Left lobe of liver (tissue), 2 donors: ENCODE data around the gene CPLX1. TPM values are rescaled to one million over a fixed set of nuclear protein-coding genes. Genes with fewer than 3 reads are reported as not detected.
A peak's percentile ranks its signal among the peaks of the same experiment; 100 is the strongest.
"Not testable (repeated sequence)": the region's sequence is repeated elsewhere in the genome, so short reads cannot be mapped to it uniquely, and the experiment has no call there.

Experiments used
- ATAC-seq: fragments of 200-7000 bp; cut with Tn5 transposase; one replicate; pipeline ENCODE4 v1.9.1; 2020; ENCODE audit warnings: mild to moderate bottlenecking, moderate library complexity
- DNase-seq: peaks from one replicate; pipeline ENCODE4 v3.0.0-alpha.2; 2020; ENCODE audit warnings: low spot score
- total RNA-seq: library from RNA; stranded (reverse); gene quantifications from one replicate; pipeline ENCODE4 v1.2.1, GENCODE V29; 2021
- donor health status: DM: no; HTN: no; CAD: no; lungs with moderate emphysema.
- donor health status: DM: no; HTN: yes; CAD: no.

Gene CPLX1
- total RNA-seq, 1 donor from 2014 or later, result 1.5 TPM

DNA sequence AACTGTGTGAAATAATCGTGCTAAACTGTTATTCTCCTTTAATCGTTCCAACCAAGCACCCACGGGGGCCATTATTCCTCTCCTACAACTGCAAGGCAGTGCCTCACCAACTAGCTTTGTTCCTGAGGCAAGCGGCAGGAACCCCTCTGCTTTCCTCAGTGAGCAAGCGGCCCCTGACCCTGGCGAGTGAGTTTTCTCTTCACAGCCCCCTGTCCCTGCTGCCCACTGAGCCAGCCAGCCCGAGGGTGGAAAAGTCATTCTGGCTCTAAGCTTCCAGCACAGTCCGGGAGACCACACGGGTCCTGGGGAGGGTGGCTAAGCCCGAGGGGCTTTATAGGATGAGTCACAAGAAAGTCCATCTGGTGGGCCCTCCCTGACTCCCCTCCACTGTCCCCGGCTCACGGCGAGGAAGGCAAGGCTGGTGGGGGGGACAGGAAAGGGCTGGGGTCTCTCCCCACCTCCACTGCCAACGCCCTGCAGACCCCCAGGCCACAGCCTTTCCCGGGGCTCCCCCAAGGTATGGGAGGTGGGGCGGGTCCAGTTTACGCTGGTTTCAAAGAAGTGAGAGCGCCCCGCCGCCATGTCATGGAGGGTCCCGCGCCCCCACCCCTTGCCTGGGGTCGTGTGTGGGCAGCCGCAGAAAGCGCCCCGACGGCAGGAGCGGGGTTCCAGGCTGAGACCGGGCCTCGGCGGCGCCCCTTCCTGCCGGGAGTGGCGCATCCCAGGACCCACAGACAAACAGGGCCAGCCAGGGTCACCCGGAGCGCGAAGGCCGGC, 45.0 kb downstream of the CPLX1 start:
- ATAC-seq (no peak), DNase-seq (no peak)

DNA sequence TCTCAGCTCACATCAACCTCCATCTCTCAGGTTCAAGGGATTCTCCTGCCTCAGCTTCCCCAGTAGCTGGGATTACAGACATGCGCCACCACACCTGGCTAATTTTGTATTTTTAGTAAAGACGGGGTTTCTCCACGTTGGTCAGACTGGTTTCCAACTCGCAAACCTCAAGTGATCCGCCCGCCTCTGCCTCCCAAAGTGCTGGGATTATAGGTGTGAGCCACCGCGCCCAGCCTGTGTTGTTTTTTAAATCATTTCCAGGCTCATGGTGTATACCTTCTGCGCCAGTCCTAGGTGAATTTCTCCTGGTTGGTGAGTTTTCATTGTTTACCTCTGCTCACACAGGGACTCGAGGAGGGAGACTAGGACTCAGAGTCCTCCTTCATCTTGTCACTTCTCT, 45.7 kb downstream of the CPLX1 start:
- DNase-seq, ATAC-seq: not testable (repeated sequence)

GRCh38 chr4:779555-779954, 46.4 kb downstream of the CPLX1 start:
- ATAC-seq, result no peak
- DNase-seq, result no peak

DNA sequence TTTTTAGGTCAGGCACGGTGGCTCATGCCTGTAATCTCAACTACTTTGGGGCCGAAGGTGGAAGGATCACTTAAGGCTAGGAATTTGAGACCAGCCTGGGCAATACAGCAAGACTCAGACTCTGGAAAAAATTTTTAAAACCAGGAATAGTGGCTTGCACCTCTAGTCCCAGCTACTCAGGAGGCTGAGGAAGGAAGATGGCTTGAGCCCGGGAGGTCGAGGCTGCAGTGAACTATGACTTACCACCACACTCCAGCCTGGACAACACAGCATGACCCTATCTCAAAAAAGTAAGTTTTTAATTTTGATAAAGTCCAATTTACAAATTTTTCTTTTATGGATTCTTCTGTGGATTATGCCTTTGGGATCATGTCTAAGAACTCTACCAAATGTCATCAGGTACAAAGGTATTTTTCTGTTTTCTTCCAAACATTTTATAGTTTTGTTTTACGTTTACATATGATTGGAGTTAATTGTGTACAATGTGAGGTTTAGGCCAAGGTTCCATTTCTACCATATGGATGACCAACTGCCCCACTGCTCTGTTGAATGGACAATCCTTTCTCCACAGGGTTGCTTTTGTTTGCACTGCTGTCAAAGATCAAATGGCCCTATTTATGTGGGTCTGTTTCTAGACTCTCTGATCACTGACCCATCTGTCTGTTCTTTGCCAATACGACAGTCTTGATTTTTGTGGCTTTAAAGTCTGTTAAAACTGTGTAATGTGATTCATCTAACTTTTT, 48.2 kb downstream of the CPLX1 start:
- DNase-seq (no peak), ATAC-seq (no peak)

DNA sequence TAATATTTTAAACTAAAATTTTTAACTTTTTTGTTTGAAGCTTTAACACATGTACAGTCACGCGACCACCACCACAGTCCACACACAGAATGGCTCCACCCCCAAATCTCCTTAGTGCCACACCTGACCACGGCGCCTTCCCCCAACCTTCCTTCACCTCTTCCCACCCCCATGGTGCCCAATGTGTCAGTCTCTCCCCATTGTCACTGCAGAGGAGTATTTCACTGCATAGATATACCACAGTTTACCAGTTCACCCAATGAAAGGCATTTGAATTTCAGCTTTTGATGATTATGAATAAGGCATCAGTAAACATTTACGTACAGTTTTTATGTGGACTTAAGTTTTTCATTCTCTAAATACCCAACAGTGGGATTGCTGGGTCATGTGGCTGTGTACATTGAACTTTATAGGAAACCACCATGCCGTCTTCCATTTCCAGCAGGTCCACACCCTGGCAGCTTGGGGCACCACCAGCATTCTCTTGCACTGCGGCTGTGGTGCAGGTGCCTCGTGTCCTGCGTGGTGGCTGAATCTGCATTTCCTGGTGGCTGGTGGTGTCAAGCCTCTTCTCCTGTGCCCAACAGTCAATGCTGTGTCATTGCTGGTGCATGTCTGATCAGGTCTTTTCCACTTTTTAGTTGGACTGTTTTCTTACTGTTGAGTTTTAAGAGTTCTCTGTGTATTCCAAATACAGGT, 49.0 kb downstream of the CPLX1 start:
- DNase-seq (no peak), ATAC-seq (no peak)

DNA sequence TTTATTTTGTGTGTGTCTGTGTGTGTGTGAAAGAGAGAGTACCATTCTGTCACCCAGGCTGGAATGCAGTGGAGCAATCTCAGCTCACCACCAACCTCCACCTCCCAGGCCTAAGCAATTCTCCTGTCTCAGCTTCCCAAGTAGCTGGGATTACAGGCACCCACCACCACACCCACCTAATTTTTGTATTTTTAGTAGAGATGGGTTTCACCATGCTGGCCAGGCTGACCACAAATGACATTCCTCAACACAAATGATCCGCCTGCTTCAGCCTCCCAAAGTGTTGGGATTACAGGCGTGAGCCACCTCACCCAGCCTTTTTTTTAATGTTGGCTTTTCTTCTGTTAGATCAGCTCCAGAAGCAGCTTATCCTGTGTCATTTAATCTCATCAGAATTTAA, 50.4 kb downstream of the CPLX1 start:
- not testable (repeated sequence) for DNase-seq, ATAC-seq

- not testable (repeated sequence) for ATAC-seq, DNase-seq
Observed at GRCh38 chr4:774419-775092, 51.4 kb downstream of the CPLX1 start.

- peak; percentile 18 for ATAC-seq
- DNase-seq, result no peak
Observed at GRCh38 chr4:773214-773613, 52.7 kb downstream of the CPLX1 start.

DNA sequence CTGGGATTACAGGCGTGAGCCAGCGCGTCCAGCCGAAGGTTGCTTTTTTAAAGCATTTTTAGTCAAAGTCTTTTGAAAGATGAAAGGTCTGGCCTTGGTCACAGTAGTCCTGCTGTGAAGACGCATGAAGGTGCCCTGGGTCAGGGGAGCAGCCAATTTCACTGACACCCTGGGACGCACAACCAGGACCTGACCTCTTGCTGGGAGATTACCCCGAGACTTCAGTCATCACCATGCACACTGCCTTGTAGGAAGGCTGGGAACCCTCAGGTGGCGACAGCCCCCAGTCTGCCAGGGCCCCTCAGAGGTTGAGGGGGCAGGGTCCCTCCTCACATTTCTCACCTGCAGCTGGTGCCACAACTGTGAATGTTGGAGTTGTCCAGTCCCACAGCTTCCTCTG, 53.2 kb downstream of the CPLX1 start:
- DNase-seq (no peak), ATAC-seq (no peak)

DNA sequence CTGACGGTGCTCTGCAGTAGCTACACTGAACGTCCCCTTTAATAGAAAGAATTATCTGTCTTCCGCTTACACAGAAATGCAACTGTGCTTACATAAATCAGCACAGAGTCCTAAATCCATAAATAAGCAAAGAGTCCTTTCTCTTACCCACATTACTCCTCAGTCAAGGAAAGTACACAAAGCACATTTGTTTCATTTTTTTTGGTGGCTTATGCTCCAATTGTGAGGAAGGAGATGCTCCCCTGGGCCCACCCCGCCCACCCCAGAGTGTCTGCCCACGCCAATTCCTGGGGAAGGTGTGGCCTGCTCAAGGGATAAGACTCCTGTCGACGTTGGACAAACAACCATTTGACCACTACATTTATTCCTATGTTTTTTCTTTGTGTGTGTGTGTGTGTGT, 53.8 kb downstream of the CPLX1 start:
- ATAC-seq, result no peak
- no peak for DNase-seq

GRCh38 chr4:771464-771863, 54.5 kb downstream of the CPLX1 start:
- DNase-seq (no peak), ATAC-seq (peak; percentile 8)

GRCh38 chr4:770022-770421, 55.9 kb downstream of the CPLX1 start:
- no peak for DNase-seq
- ATAC-seq, result no peak

GRCh38 chr4:769511-769910, 56.4 kb downstream of the CPLX1 start:
- ATAC-seq (no peak), DNase-seq (no peak)

- DNase-seq (no peak), ATAC-seq (no peak)
Observed at GRCh38 chr4:768995-769394, 56.9 kb downstream of the CPLX1 start.

DNA sequence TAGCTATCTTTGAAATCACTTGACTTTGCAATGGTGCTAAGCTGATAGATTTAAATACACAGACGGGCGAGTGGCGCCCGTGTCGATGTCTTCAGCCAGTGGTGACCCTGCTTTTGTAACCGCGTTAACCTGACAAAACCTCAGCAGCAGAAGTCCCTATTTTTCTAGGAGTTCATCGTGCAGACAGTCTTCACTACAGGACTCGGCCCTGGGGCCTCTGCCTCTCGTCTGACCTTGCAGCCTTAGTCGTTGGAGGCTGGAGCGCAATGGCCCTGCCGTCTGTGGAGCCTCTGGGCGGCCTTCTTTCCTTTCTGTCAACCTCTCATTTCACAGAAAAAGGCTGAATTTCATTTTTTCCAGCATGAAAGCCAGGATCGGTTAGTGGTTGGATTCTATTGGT, 57.9 kb downstream of the CPLX1 start:
- DNase-seq, result no peak
- ATAC-seq, result no peak

DNA sequence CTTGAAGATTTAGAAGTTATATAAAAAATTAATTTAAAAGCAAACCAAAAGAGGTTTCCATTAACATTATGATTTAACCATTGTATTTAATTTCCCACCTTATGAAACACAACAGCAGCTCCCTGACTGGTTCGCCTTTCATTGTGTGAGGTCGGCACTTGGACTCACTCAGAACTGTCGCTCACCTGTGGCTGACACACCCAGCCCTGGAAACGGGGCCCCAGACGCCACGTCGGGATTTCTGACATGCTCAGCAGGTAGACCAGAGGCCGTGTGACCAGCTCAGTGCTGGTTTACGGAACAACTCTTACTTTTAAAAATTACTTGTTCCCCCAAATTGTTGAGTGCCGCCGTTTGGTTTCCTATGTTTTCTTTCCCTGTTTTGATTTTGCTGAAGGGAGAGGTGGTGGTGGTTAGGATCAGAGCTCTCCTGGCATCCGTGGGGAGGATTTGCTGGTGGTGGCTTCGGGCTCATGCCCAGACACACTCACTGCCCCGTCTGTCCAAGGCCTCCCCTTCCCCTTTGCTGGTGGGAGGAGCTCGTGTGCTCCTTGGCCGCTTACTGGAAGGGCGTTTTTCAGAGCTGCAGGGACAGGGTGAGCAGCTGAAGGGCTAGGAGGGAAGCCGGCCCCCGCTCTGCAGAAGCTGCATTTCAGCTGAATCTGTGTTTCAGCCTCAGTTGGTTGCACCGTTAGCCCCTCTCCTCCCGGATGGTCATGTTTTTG, 59.2 kb downstream of the CPLX1 start:
- no peak for DNase-seq

DNA sequence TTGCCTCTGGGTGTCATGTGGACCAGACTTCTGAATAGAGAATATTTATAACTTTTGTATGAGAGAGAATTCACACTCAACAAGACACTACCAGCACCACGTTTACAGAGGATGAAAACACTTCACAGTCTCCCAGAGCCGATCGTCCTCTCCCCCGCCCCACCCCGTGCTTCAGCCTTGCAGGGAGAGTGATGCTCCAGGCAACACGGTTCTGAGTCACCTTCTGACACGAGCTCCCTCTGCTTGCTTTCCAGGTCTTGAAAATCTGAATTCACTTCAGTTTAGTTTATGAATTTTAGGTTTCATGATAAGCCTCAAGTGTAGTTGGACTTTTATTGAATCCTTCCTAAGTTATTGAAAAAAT, 59.8 kb downstream of the CPLX1 start:
- no peak for DNase-seq
- peak; percentile 2 for ATAC-seq

More for the DNA sequence above, 59.2 kb downstream of the CPLX1 start:
- ATAC-seq, result no peak

DNA sequence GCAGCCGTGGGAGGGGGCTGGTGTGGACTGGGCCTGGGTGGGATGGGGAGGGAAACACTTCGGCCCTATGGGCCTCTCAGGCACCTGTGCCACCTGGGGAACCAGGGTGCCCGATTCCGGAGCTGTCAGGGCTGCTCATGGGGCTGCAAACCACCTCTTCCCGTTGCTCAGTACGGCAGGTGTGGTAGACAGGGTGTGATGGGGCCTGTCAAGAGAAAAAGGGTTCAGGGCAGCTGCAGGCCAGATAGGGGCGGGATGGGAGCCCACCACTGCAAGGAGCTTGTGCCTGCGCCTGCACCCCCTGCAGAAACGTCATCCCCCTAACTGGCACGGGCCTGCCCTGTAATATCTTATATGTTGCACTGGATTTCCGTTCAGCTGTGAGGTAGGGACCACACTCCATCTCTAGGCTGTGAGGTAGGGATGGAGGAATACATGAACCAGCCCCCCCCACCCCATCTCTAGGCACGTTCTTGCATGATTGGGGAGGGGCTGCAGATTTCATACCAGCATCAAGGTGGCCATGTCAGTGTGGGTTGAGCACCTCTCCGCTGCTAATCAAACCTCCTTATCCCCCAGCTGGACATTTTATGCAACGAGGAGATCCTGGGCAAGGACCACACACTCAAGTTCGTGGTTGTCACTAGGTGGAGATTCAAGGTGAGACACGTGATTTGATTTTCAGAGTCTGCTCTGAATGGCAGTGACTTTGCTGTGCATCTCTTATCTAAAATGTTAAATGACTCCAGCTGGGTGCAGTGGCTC, 61.3 kb downstream of the CPLX1 start:
- ATAC-seq, result peak; percentile 9
- DNase-seq, result no peak

- peak; percentile 9 for ATAC-seq
- DNase-seq, result no peak
Observed at GRCh38 chr4:763922-764321, 62.0 kb downstream of the CPLX1 start.
